ENCODE data around the gene SUFU. TPM values are rescaled to one million over a fixed set of nuclear protein-coding genes. Genes with fewer than 3 reads are reported as not detected.

SUFU gene
- total and polyA plus RNA-seq, 2 of the 13 experiments (the other 11 are each of a cell fraction or from before 2014, with no cell fraction given), result 2.9 to 5.5 TPM

DNA sequence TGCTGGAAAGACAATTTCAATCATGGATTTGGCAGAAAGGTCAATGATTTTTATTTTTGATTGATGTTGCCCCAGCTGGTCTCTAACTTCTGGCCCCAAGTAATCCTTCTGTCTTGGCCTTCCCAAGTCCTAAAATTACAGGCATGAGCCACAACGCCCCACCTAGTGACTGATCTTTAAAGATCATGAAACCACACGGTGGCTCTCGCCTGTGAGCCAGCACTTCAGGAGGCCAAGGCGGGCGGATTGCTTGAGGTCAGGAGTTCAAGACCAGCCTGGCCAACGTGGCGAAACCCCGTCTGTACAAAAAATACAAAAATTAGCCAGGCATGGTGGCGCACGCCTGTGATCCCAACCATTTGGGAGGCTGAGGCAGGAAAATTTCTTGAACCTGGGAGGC is 39.8 kb upstream of the SUFU start (continued):
- TF ChIP-seq ZNF616 (CRISPR knock-in tag; IDR thresholded peaks at IDR 0.05; ENCODE audit: low read depth) (no peak), HOXA5 (CRISPR knock-in tag; IDR thresholded peaks at IDR 0.05) (no peak), STAG1 (CRISPR knock-in tag; IDR thresholded peaks at IDR 0.05) (0 out of 2 replicates have a peak, but pooled peaks have one; percentile 9), ZNF296 (CRISPR knock-in tag; conservative IDR thresholded peaks at IDR 0.05) (no peak), NCOA2 (CRISPR knock-in tag; IDR thresholded peaks at IDR 0.05) (no peak), RARA (CRISPR knock-in tag; IDR thresholded peaks at IDR 0.05) (0 out of 2 replicates have a peak, but pooled peaks have one; percentile 29), CENPX (CRISPR knock-in tag; IDR thresholded peaks at IDR 0.05) (no peak), NR2F6 (IDR thresholded peaks at IDR 0.05) (0 out of 2 replicates have a peak, but pooled peaks have one; percentile 19), NR2F6 (CRISPR knock-in tag; IDR thresholded peaks at IDR 0.05) (no peak)

DNA sequence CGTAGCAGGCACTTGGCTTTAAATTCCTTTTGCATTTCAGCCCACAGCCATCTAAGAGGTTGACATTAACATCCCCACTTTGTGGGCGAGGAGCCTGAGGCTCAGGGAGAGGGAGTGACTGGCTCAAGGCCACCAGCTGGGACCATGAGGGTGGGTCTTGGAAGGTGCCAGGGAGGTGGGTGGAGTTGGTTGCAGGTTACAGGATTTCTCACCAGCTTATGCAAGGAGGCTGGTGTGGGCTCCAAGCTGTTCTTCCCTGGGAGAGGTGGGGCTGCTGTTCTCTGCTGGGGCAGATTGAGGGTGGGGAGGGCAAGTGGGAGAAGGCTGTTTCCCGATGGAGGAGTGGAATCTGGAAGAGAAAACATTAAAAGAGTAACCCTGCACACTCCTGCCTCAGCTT is 38.3 kb upstream of the SUFU start:
- POLR2A ChIA-PET, result interaction anchor here (1.0 kb wide), 1 partner anchor 32 kb away, joined by 3 read pairs; no protein-coding TSS in a partner anchor
- TF ChIP-seq RARG (CRISPR knock-in tag; IDR thresholded peaks at IDR 0.05; ENCODE audit: low read depth) (no peak), RCOR2 (CRISPR knock-in tag; IDR thresholded peaks at IDR 0.05) (no peak), ISL2 (CRISPR knock-in tag; IDR thresholded peaks at IDR 0.05) (no peak), ZNF800 (CRISPR knock-in tag; IDR thresholded peaks at IDR 0.05) (no peak), ZNF557 (CRISPR knock-in tag; IDR thresholded peaks at IDR 0.05) (no peak), ZGPAT (CRISPR knock-in tag; IDR thresholded peaks at IDR 0.05) (no peak), TFAP4 (IDR thresholded peaks at IDR 0.05; ENCODE audit: borderline replicate concordance, low read depth) (no peak)
- TF ChIP-seq, protein P1, sequence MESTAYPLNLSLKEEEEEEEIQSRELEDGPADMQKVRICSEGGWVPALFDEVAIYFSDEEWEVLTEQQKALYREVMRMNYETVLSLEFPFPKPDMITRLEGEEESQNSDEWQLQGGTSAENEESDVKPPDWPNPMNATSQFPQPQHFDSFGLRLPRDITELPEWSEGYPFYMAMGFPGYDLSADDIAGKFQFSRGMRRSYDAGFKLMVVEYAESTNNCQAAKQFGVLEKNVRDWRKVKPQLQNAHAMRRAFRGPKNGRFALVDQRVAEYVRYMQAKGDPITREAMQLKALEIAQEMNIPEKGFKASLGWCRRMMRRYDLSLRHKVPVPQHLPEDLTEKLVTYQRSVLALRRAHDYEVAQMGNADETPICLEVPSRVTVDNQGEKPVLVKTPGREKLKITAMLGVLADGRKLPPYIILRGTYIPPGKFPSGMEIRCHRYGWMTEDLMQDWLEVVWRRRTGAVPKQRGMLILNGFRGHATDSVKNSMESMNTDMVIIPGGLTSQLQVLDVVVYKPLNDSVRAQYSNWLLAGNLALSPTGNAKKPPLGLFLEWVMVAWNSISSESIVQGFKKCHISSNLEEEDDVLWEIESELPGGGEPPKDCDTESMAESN (CRISPR knock-in tag; conservative IDR thresholded peaks at IDR 0.05), result no peak
- TF ChIP-seq, protein P2, sequence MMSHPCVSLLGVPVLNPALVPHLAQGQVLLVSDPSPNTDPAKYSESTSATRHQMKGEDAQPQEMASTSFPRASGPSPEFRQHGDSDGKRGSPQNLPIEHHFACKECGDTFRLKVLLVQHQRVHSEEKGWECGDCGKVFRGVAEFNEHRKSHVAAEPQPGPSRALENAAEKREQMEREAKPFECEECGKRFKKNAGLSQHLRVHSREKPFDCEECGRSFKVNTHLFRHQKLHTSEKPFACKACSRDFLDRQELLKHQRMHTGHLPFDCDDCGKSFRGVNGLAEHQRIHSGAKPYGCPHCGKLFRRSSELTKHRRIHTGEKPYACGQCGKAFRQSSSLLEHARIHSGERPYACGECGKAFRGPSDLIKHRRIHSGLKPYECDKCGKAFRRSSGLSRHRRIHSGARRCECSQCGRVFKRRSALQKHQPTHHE (CRISPR knock-in tag; IDR thresholded peaks at IDR 0.05; ENCODE audit: borderline replicate concordance), result no peak

More for the DNA sequence above, 38.3 kb upstream of the SUFU start:
- BruUV-seq (replicated peaks), result no TSS peak
- H3K4me3 ChIP-seq (replicated peaks in 1 of 3; ENCODE audit: insufficient read depth in 1 of 3, low read depth in 2 of 3, low read length in 3 of 3), result no peak overlapping the region
- H3K4me2 ChIP-seq (ENCODE audit: low read depth, low read length), result no peak overlapping the region
- CTCF ChIA-PET (ENCODE audit: low intra/inter-chr PET ratio, low total read pairs), result no interaction called here
- no peaks in the 10 kb centered on the region for H3K27me3 ChIP-seq (ENCODE audit: control insufficient read depth in 1 of 2, insufficient read depth in 2 of 2, low read length in 2 of 2)
- no peaks in the 10 kb centered on the region for H3K9me3 ChIP-seq (ENCODE audit: low read length)
- in situ Hi-C loops (cut with HindIII; ENCODE audit: extremely low pct_ligation_motif_present, low pct_unique_long_range_greater_than_20kb), result no loop called here
- no peak overlapping the region for H3K27ac ChIP-seq (ENCODE audit: extremely low read length, insufficient read depth, low read length)
- no peak for DNase-seq (ENCODE audit: low spot score)
- H3K4me1 ChIP-seq (ENCODE audit: insufficient read depth, low read length), result peaks cover 36% of the 10 kb centered on the region
- no peak overlapping the region for H2AFZ ChIP-seq (ENCODE audit: low read length)
- ATAC-seq, result no peak
- no peaks in the 10 kb centered on the region for H4K20me1 ChIP-seq (ENCODE audit: insufficient read depth, low read length)
- H3K36me3 ChIP-seq (replicated peaks in 1 of 2; ENCODE audit: control insufficient read depth in 1 of 2, insufficient read depth in 2 of 2, low read length in 2 of 2), result no peaks in the 10 kb centered on the region
- H3K9ac ChIP-seq (ENCODE audit: insufficient read depth, low read depth, low read length), result no peak overlapping the region
- no peak for FAIRE-seq
- H3K79me2 ChIP-seq (ENCODE audit: insufficient read depth, low read length), result no peaks in the 10 kb centered on the region
- intact Hi-C loops (cut with micrococcal nuclease; ENCODE audit: unreplicated experiment), result no loop called here
- 67% methylated on average over 3 of the region's 3 CpGs for WGBS (ENCODE audit: low lambda C conversion rate)

All from HepG2 (cell line).